NCI-H1436 (cell line): ENCODE data around the gene CSNK2A1.

ENCODE experiments used
- DNase-seq: peaks from one replicate; lab custom pipeline; 2025; lab: John Stamatoyannopoulos, UW

The CSNK2A1 gene

DNA sequence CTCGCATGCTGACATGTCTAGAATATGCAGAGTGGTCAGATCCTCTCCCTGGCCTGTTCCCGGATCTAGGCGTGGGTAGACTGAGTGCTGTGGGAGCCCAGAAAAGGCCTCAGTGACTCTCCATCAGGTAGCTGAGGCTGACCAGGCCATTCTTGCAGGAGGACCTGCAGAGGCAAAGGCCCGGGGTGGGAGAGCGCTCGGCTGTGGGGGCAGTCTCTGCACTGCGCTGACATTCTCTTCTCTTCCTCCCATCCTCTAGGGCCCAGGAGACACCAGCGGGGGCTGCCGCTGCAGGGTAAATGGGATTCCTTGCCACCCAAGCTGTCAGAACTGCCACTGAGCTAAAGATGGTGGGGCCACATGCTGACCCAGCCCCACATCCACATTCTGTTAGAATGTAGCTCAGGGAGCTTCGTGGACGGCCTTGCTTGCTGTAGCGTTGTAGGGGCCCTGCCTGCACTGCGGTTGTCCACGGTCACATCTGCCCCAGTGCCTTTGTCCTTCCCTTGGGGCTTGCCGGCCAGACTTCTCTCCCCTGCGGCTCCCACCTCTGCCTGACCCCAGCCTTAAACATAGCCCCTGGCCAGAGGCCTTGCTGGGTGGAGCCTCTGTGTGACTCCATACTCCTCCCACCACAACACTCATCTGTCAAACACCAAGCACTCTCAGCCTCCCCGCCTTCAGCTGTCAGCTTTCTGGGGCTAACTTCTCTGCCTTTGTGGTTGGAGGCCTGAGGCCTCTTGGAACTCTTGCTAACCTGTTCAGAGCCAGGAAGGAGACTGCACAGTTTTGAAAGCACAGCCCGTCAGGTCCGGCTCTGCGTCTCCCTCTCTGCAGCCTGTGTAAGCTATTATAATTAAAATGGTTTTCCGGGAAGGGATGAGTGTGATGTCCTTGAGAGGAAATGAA lies 113.2 kb downstream of the CSNK2A1 start:
- DNase-seq, result no peak

DNA sequence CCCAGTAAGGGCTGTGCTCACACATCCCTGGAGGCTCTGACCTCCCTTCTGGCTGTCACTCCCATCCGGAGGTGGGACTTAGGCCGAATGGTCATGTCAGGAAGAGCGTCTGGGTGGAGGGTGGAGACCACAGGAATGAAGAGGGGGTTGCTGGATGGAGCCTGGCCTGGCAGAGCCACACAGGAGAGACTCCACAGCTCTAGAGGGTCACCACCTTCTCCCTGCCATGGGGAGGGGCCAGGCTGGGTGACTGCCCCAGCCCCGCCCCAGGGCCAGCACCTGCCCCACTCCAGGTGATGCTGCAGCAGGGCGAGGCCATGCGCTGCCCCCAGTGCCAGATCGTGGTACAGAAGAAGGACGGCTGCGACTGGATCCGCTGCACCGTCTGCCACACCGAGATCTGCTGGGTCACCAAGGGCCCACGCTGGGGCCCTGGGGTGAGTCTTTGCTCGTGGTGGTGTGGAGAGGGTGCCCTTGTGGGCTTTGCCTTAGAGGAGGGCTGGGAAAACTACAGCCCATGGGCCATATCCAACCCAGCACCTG lies 114.9 kb downstream of the CSNK2A1 start:
- DNase-seq, result no peak

DNA sequence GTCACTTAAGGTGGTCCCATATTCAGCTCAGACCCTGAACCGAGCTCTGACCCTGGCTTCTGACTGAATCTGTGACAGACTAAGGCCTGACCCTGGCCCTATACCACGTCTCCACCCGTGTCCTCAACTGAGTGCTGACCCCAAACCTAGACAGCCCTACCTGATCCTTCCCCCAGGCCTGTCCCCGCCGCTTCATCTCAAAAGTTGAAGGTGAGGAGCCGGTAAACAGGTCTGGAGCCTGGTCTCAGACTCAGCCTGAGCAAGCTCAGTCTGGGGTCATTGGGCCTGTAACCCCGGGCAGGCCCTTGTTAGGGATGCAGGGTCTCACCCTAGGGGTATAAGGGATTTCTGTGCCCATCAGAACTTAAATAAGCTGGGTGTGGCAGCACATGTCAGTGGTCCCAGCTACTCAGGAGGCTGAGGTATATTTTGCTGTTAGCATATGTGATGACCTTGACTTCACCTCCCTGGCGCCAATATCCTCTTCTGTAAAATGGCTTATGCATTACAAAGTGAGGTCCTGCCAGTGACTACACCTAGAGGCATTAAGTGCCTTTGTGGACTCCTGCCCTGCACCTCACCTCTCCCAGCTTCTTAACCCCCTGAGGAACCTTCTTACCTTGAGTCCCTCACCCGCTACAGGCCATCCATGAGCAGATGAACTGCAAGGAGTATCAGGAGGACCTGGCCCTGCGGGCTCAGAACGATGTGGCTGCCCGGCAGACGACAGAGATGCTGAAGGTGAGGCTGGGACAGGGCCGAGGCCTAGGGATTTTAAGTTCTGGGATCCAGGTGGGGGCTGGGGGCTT lies 115.5 kb downstream of the CSNK2A1 start:
- DNase-seq, result no peak

DNA sequence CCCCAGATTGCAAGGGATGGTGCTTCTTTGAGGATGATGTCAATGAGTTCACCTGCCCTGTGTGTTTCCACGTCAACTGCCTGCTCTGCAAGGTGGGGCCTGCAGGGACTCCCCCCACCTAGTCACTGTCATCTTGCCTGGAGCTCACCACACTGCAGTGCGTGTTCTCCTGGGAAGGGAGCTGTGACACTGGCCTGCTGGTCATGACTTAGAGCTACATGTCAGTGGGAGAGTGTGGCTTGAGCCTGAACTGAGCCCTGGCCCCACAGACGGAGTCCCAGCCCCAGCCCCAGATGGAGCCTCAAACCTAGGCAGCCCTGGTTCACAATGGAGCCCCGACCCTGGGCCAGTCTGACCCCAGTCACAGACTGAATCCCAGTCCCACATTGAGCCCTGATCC lies 116.2 kb downstream of the CSNK2A1 start:
- no peak for DNase-seq

DNA sequence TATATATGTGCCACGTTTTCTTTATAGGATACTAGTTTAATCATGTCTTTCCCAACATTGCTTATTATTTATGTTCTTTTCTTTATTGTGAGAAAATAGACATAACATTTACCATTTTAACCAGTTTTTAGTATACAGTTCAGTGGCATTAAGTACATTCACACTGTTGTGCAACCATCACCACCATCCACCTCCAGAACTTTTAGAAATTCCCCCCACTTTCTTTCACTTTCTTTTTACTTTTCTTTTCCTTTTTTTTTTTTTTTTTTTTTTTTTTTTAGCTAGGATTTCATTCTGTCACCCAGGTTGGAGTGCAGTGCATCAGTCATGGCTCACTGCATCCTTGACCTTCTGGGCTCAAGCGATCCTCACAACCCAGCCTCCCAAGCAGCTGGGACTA lies 117.0 kb downstream of the CSNK2A1 start:
- no peak for DNase-seq
